Panc1 (cell line): ENCODE results near the gene TTLL5. TPM values are rescaled to one million over a fixed set of nuclear protein-coding genes. Genes with fewer than 3 reads are reported as not detected.

Source experiments
- ATAC-seq: fragments of 200-7000 bp; cut with Tn5 transposase; 2 replicates; pipeline ENCODE4 v1.9.1; 2020; ENCODE audit warnings: mild to moderate bottlenecking, moderate library complexity
- BruUV-seq: library from RNA; stranded (reverse); fragments of 400-500 nt; replicated peaks from 2 replicates; lab custom pipeline; 2021; lab: Mats Ljungman, UMichigan
- CTCF ChIA-PET: fragments of 300-600 bp; sonication (Branson Sonifier 250); formaldehyde crosslinking; loops from one replicate; lab custom pipeline; 2022; ENCODE audit warnings: antibody characterized with exemption; lab: Charles Lee
- POLR2A ChIA-PET: fragments of 300-600 bp; sonication (Branson Sonifier 250); formaldehyde crosslinking; loops from one replicate; lab custom pipeline; 2022; ENCODE audit warnings: antibody characterized with exemption; lab: Charles Lee
- DNase-seq: peaks from one replicate; pipeline ENCODE4 v3.0.0-alpha.2; 2010; ENCODE audit warnings: low read depth, low spot score
- H3K27ac ChIP-seq: 2 replicates; pipeline ENCODE4 v1.5.1; 2011; ENCODE audit warnings: mild to moderate bottlenecking, low read length, inconsistent platforms
- H3K27me3 ChIP-seq: fragments of 200-500 bp; sonication (Bioruptor generic); 2 replicates; pipeline ENCODE4 v1.6.0; 2014; ENCODE audit warnings: low read length, inconsistent platforms; ENCODE audit not compliant: control insufficient read depth, insufficient read depth
- H3K36me3 ChIP-seq: fragments of 200-500 bp; sonication (Bioruptor generic); 2 replicates; pipeline ENCODE4 v1.5.1; 2014; ENCODE audit warnings: inconsistent platforms, mild to moderate bottlenecking, low read length, moderate library complexity; ENCODE audit not compliant: control insufficient read depth, insufficient read depth
- H3K4me1 ChIP-seq: 2 replicates; pipeline ENCODE4 v1.5.1; 2011; ENCODE audit warnings: inconsistent platforms, mild to moderate bottlenecking, low read length, moderate library complexity; ENCODE audit not compliant: control insufficient read depth, insufficient read depth
- H3K4me3 ChIP-seq, 2 experiments: 2 replicates each; pipeline ENCODE4 v1.5.1; 2011 to 2012; ENCODE audit warnings: low read depth in 2 of 2, low read length in 2 of 2, mild to moderate bottlenecking in 2 of 2, inconsistent platforms in 1 of 2, moderate library complexity in 1 of 2
- H3K9me3 ChIP-seq: fragments of 200-500 bp; sonication (Bioruptor generic); 2 replicates; pipeline ENCODE4 v1.5.1; 2014; ENCODE audit warnings: low read depth, mild to moderate bottlenecking, inconsistent platforms, low read length, moderate library complexity; ENCODE audit not compliant: control insufficient read depth, insufficient read depth
- CTCF ChIP-seq: fragments of 450-650 bp; IDR thresholded peaks from 2 replicates; pipeline ENCODE4 v1.5.1; 2017; ENCODE audit warnings: mild to moderate bottlenecking
- POLR2AphosphoS5 ChIP-seq: IDR thresholded peaks from 2 replicates; pipeline ENCODE4 v1.6.1; 2012; ENCODE audit warnings: mild to moderate bottlenecking, low read depth, low read length, moderate library complexity
- SIN3A ChIP-seq: IDR thresholded peaks from 2 replicates; pipeline ENCODE4 v1.6.1; 2012; ENCODE audit warnings: low read depth, mild to moderate bottlenecking, low read length, moderate library complexity, borderline replicate concordance; ENCODE audit not compliant: insufficient read depth
- TCF7L2 ChIP-seq: IDR thresholded peaks from 2 replicates; pipeline ENCODE4 v1.6.1; 2011; ENCODE audit warnings: mild to moderate bottlenecking, low read depth, low read length, inconsistent platforms
- in situ Hi-C: cut with HindIII; loops from 2 replicates; pipeline ENCODE4 v1.10.0; 2016; ENCODE audit warnings: low sequenced_read_pairs, low pct_unique_long_range_greater_than_20kb
- intact Hi-C: fragments of 100-400 bp; cut with micrococcal nuclease; formaldehyde crosslinking; loops from one replicate; pipeline ENCODE4 v1.10.0; 2022; ENCODE audit not compliant: unreplicated experiment
- total RNA-seq: library from RNA; stranded (reverse); gene quantifications from one replicate; pipeline ENCODE4 v1.2.1, GENCODE V29; 2021; ENCODE audit not compliant: unreplicated experiment
- TF ChIP-seq, protein P1 (sequence below), 2 experiments: IDR thresholded peaks; 2 replicates each; pipeline ENCODE4 v1.6.1; 2011 to 2012; ENCODE audit warnings: low read depth in 2 of 2, control low read depth in 1 of 2, low read length in 1 of 2, mild to moderate bottlenecking in 1 of 2, moderate library complexity in 1 of 2; ENCODE audit not compliant: insufficient read depth in 1 of 2

TTLL5 gene
- total RNA-seq, 1 experiment from 2014 or later, result 23.5 TPM

DNA sequence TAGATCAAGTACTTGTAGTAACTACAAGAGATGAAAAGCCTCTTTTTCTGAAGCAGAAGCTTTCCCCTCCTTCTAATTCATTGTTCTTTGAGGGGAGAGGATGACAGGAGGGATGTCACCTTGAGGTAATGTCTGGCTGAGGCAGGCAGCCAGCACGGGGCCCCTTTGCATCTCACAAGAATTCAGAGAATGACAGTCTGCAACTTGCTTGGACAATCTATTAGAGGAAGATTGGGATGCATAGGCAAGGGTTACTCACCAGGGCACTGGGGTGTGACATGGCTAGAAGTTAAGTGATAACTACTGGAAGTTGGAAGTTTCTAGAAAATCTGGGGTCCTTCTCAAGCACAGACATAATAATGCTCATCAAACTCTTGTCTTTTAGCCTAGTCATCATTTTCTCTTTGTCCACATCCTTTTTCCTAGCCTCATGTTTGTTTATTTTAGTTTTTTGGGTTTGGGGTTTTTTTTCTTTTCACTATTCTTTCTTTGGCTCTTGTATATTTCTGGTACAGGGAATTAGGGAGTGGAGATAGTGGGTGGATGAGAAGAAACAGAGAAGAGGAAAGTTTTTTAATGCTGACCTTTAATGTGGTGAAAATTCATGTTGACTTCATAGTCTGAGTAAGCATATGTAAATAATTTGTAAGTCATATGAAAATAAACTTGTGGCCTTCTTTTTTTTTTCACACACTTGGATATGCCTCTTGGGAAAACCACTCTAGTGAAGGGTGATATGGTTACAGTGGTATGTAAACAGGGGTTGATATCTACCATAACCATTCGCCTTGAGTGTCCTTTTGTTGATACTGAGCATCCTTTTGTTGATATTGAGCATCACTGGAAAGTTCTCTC lies 55.1 kb downstream of the TTLL5 start:
- Histone ChIP-seq H3K9me3 (no peaks in the 10 kb centered on the region), H3K27me3 (no peaks in the 10 kb centered on the region), H3K4me1 (peaks cover 15% of the 10 kb centered on the region), H3K27ac (no peak overlapping the region), H3K36me3 (no peaks in the 10 kb centered on the region; the same call in 1 of the 2 replicates), H3K4me3 (no peak overlapping the region)
- CTCF ChIA-PET, result no interaction called here
- peak; percentile 13 for DNase-seq
- BruUV-seq, result no TSS peak
- in situ Hi-C loops (no loop called here), intact Hi-C loops (loop anchor here (10.0 kb wide), 1 partner anchor 189 kb away; no protein-coding TSS in a partner anchor)
- ATAC-seq, result no peak
- POLR2A ChIA-PET, result no interaction called here
- TF ChIP-seq POLR2AphosphoS5 (no peak), TCF7L2 (no peak), SIN3A (no peak), CTCF (no peak)

DNA sequence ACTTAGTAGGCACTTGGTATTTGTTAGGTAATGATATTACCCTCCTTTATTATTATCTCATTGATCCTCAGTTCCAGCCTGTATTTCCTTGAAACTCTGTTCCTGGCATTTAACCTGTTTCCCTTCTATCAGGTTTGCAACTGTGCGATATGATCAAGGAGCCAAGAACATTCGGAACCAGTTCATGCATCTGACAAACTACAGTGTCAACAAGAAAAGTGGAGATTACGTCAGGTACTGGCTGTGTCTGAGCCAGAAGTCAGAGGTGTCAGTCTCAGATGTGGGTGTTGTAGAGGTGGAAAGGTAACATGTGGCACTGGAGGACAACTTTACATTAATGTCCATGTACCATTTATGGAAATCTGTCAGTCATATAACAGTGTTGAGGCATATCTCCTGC lies 56.7 kb downstream of the TTLL5 start:
- Histone ChIP-seq H3K36me3 (no peaks in the 10 kb centered on the region; the same call in 1 of the 2 replicates), H3K9me3 (no peaks in the 10 kb centered on the region), H3K27me3 (no peaks in the 10 kb centered on the region), H3K4me1 (no peaks in the 10 kb centered on the region), H3K27ac (no peak overlapping the region), H3K4me3 (no peak overlapping the region)
- intact Hi-C loops, result loop anchor here (10.0 kb wide), 1 partner anchor 187 kb away; no protein-coding TSS in a partner anchor
- POLR2A ChIA-PET, result no interaction called here
- no TSS peak for BruUV-seq
- TF ChIP-seq POLR2AphosphoS5 (no peak), CTCF (no peak), TCF7L2 (no peak), SIN3A (no peak)
- TF ChIP-seq, protein P1, sequence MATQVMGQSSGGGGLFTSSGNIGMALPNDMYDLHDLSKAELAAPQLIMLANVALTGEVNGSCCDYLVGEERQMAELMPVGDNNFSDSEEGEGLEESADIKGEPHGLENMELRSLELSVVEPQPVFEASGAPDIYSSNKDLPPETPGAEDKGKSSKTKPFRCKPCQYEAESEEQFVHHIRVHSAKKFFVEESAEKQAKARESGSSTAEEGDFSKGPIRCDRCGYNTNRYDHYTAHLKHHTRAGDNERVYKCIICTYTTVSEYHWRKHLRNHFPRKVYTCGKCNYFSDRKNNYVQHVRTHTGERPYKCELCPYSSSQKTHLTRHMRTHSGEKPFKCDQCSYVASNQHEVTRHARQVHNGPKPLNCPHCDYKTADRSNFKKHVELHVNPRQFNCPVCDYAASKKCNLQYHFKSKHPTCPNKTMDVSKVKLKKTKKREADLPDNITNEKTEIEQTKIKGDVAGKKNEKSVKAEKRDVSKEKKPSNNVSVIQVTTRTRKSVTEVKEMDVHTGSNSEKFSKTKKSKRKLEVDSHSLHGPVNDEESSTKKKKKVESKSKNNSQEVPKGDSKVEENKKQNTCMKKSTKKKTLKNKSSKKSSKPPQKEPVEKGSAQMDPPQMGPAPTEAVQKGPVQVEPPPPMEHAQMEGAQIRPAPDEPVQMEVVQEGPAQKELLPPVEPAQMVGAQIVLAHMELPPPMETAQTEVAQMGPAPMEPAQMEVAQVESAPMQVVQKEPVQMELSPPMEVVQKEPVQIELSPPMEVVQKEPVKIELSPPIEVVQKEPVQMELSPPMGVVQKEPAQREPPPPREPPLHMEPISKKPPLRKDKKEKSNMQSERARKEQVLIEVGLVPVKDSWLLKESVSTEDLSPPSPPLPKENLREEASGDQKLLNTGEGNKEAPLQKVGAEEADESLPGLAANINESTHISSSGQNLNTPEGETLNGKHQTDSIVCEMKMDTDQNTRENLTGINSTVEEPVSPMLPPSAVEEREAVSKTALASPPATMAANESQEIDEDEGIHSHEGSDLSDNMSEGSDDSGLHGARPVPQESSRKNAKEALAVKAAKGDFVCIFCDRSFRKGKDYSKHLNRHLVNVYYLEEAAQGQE (IDR thresholded peaks at IDR 0.05; ENCODE audit: insufficient read depth in 1 of 2, low read depth in 2 of 2, low read length in 1 of 2), result no peak
- CTCF ChIA-PET, result no interaction called here
- ATAC-seq (no peak), DNase-seq (no peak)
- in situ Hi-C loops, result no loop called here
